ENCODE results near the gene EPB41L3.
"Not testable (repeated sequence)": the region's sequence is repeated elsewhere in the genome, so short reads cannot be mapped to it uniquely, and the experiment has no call there.

The EPB41L3 gene

DNA sequence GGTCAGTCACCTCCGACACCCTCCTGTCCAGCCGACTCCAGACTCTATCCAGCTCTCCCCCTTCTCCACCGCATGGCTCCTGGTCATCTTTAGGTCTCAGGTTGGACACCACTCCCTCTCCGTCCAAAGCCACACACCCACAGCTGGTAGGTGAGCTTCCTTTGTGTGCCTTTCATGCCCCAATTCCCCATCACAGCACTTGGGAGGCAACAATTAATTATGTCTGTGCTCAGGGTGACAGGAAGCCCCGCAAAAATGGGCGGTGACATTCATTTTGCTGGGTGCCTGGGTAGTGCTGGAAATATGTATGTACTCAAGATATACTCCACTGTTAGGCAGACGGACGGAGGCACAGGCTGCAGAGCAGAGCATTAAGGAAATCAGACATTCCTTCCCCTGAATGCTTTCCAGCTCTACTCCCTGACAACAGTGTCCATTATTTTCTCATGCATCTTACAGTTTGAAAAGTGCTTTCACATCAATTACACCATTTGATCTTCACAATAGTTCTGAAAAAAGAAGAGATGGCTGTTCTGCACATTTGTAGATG is 13.1 kb downstream of the EPB41L3 start:
- DNase-seq (ENCODE audit: low spot score) = no peak

GRCh38 chr18:5529471-5529870 is 14.3 kb downstream of the EPB41L3 start:
- DNase-seq (ENCODE audit: low spot score) = no peak

- DNase-seq (ENCODE audit: low spot score) = peak; percentile 84
Observed at GRCh38 chr18:5527603-5528002, 16.2 kb downstream of the EPB41L3 start.

GRCh38 chr18:5524660-5525059 is 19.1 kb downstream of the EPB41L3 start:
- no peak for DNase-seq (ENCODE audit: low spot score)

DNA sequence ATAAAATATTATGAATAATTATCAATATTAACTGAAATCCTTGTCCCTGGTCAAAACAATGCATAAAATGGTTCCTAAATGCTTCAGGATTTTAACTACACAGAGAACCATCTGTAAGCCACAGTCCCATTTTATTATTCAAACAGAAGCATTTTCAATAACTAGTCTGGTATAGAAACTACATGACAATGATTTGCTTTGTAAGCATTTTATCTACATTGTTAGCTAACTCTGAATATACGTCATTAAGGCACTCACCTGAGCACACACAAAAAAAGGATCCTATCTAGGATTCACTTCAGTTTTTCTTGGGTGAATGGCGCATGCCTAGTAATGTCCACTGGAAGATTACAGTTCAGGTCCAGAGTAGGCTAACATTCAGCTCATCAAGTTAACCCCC is 22.8 kb downstream of the EPB41L3 start:
- DNase-seq (ENCODE audit: low spot score) = no peak

DNA sequence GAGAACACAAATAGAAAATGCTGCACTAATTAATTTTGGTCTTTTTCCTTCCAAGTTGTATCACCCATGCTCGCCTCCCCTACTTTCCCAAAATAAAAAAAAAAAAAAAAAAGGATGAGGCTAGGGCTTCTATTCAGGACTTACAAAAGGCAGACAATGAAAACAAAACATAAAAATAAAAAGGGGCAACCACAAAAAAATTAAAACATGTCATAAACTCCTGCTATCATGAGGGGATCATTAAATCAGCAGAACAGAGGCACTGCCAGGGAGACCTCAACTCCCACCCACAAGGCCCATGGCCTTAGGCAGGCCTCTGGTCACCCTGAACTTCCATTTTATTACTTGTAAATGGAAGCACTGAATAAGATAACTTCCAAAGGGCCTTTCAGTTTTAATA is 23.3 kb downstream of the EPB41L3 start:
- no peak for DNase-seq (ENCODE audit: low spot score)

- DNase-seq (ENCODE audit: low spot score) = no peak
Observed at GRCh38 chr18:5519448-5520298, 24.1 kb downstream of the EPB41L3 start.

DNA sequence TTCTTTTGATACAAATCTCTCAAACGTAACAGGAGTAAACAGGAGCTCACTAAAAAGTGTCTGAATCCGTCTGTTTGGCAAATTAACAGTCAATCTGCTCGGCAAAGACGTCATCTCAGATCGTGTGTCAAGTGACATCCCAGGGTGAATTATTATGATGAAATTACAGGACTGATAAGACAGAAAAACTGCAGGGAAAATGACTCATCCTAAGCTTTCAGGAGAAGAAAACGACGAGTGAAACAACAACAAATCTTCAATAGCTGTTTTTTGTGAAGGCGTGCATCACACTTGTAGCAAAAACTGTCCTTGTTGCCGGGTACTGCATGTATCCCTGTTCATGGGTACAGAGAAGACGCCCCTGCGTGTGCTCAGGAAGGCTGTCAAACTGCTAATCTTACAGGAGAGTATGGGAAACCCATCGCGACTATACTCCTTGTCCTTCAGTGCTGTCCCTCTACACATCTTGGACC is 24.9 kb downstream of the EPB41L3 start:
- peak; percentile 49 for DNase-seq (ENCODE audit: low spot score)

- no peak for DNase-seq (ENCODE audit: low spot score)
Observed at GRCh38 chr18:5518179-5518770, 25.5 kb downstream of the EPB41L3 start.

- no peak for DNase-seq (ENCODE audit: low spot score)
Observed at GRCh38 chr18:5516841-5517240, 27.0 kb downstream of the EPB41L3 start.

DNA sequence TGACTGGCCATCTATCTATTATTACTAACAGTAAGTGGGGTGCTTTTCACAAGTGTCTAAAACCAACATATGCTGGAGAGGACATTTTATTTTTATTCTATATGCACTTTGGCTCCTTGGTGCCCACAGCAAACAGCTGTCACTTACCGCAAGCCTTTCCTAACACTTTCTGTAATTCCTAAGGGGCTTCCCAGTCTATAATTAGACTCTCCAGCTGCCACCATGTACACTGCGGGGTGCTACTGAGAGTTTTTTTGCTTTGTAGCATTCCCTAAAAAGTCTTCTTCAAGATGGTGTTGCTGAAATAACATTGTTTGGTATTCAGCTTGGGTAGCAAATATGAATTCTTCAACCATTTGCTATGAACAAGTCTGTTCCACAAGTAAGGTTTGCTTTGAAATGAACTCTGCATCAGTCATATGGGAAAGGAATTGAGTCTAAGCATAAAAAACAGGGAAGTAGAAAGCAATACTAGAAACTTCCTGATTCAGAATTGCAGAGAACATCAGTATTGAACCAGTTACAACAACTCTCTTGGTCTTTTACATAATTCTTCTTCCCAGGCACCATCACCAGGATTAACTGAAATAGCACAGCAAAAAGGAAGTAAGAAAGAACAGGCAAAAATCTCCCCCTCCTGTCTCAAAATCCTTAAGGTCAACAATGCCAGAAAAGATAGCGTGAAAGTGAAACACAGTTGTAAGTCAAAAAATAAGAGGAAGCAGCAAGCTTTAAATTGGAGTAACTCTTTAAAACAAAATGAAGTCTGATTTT is 28.6 kb downstream of the EPB41L3 start:
- DNase-seq (ENCODE audit: low spot score) = no peak

DNA sequence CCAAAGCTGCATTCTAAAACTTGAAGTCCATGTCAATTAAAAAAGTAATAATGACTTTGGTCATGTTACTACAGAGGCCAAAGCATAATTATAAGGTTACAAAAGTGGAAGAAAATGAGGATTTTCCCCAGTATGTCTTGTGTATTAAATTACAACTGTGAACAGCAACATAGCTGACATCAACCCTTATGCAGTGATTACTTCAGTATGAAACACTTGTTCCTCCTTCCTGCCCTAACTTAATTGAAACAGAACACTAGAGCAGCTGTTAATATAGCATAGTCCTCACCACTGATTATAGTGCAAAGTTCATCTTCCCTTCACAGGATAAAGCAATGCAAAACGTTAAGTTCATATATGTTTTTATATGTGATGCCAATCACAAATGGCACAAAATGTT is 29.9 kb downstream of the EPB41L3 start:
- DNase-seq (ENCODE audit: low spot score) = no peak

- DNase-seq (ENCODE audit: low spot score) = no peak
Observed at GRCh38 chr18:5512176-5512575, 31.6 kb downstream of the EPB41L3 start.

DNA sequence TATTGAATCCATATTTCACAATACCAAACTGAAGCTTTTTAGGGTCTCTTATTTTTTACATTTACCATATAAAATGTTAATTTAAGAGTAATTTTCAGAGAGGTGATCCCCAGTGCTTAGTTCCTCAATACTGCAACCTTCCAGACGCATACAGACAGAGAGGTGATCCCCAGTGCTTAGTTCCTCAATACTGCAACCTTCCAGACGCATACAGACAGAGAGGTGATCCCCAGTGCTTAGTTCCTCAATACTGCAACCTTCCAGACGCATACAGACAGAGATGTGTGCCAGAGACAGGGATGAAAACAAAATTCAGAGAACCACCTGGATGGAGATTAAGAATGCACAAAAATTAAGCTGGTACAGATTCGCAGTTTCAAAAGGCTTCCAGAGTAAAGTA is 32.3 kb downstream of the EPB41L3 start:
- not testable (repeated sequence) for DNase-seq (ENCODE audit: low spot score)

- peak; percentile 21 for DNase-seq (ENCODE audit: low spot score)
Observed at GRCh38 chr18:5510135-5510846, 33.5 kb downstream of the EPB41L3 start.

GRCh38 chr18:5508821-5509220 is 35.0 kb downstream of the EPB41L3 start:
- DNase-seq (ENCODE audit: low spot score) = peak; percentile 31

DNA sequence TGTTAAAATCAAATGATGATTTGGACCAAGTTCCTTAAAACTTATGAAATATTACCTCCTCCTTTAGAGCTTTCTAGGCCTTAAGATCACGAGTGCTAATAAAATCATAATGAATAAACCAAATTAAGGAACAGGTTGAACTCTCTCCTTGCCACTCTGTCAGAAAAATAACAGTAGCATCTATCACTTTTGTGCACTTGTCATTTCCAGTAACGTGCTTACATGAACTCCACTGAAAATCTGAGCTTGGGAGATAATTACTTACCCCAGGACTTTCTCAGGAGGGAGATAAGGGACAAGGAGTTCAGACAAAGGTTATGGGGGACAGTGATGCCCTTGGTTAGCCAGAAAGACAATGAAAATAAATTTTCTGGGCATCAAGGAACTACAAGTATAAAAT is 36.0 kb downstream of the EPB41L3 start:
- DNase-seq (ENCODE audit: low spot score) = no peak

DNA sequence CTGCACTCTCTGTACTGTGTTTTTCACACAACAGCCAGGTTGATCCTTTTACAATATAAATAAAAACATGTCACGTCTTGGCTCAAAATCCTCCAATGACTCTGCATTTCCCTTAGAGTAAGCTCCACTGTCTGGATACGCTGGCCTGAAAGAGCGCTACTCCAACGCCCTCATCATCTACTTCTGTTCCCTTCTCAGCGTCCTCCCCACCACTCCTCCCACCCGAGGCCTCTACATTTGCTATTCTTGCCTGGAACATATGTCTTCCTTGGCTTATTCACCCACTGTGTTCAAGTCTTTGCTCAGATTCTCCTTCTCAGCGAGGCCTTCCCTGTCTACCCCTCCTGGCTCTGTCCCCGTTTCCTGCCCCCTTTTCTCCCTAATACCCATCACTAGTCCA is 37.6 kb downstream of the EPB41L3 start:
- DNase-seq (ENCODE audit: low spot score) = no peak

GRCh38 chr18:5503740-5504139 is 40.1 kb downstream of the EPB41L3 start:
- no peak for DNase-seq (ENCODE audit: low spot score)

DNA sequence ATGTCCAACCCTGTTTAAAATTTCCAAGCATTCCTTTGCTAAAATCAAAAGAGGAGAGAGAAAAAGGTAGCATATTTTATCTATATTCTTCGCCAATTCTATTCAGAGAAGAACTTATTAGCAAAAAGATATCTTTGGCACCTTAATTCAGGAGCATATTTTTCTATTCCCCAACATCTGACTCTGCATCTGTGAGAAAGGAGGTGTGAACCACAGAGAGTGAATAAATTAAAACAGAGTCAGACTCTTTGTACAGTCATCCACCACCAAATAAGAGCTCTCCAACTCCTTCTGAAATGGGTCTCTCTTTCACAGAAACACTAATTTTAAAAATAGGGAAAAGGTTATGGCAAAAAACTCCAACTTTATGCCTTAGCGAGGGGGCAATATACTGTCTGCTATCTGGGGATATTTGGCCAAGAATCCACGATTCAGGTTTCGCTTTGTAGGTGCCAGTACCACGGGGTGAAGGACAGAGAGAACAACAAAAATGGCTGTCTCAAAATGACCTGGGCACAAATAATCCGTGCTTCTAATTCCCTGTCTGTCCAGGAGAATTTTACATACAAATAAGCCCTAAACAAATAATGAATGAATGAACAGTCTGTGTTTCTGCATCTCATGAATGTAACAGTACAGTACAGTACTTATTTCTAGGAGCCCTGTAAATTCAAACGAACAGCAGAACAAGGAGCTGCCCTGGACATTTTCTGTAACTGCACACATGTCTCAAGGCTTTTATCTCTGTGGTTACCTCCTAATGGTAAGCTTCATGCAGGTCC is 43.4 kb downstream of the EPB41L3 start:
- DNase-seq (ENCODE audit: low spot score) = no peak

GRCh38 chr18:5498452-5498851 is 45.3 kb downstream of the EPB41L3 start:
- no peak for DNase-seq (ENCODE audit: low spot score)
